Measurements from ENCODE around the gene JAG1. TPM values are rescaled to one million over a fixed set of nuclear protein-coding genes. Genes with fewer than 3 reads are reported as not detected.

Gene JAG1
- total RNA-seq, 1 donor from 2014 or later, result 20.5 TPM

DNA sequence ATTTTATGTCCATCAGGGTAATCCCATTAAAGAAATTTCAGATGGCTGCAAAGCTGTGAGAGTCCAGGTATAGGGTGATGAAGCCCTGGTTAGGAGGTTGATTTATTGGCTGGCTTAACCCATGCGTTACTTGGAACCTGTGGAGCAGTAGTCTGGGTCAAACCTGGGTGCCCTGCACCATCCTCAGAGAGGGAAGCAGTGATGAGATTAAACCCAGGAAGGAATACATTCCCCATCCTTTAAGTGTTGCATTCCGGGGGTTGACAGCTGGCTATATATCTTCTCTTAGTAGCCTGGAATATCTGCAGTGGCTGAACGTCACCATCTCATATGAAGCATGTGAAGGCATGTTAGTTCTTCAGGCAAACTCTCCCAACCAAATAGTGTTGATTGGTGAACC is 44.9 kb upstream of the JAG1 start:
- Histone ChIP-seq H3K9me3 (replicated peaks) (no peaks in the 10 kb centered on the region), H3K36me3 (no peaks in the 10 kb centered on the region), H3K27me3 (ENCODE audit: low read depth) (no peaks in the 10 kb centered on the region), H3K4me3 (no peak overlapping the region), H3K27ac (replicated peaks) (no peak overlapping the region), H3K4me1 (peaks cover 47% of the 10 kb centered on the region)
- TF ChIP-seq, protein P1, sequence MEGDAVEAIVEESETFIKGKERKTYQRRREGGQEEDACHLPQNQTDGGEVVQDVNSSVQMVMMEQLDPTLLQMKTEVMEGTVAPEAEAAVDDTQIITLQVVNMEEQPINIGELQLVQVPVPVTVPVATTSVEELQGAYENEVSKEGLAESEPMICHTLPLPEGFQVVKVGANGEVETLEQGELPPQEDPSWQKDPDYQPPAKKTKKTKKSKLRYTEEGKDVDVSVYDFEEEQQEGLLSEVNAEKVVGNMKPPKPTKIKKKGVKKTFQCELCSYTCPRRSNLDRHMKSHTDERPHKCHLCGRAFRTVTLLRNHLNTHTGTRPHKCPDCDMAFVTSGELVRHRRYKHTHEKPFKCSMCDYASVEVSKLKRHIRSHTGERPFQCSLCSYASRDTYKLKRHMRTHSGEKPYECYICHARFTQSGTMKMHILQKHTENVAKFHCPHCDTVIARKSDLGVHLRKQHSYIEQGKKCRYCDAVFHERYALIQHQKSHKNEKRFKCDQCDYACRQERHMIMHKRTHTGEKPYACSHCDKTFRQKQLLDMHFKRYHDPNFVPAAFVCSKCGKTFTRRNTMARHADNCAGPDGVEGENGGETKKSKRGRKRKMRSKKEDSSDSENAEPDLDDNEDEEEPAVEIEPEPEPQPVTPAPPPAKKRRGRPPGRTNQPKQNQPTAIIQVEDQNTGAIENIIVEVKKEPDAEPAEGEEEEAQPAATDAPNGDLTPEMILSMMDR (IDR thresholded peaks at IDR 0.05; ENCODE audit: borderline replicate concordance), result no peak
- intact Hi-C loops (cut with micrococcal nuclease), result no loop called here
- no peak for DNase-seq

DNA sequence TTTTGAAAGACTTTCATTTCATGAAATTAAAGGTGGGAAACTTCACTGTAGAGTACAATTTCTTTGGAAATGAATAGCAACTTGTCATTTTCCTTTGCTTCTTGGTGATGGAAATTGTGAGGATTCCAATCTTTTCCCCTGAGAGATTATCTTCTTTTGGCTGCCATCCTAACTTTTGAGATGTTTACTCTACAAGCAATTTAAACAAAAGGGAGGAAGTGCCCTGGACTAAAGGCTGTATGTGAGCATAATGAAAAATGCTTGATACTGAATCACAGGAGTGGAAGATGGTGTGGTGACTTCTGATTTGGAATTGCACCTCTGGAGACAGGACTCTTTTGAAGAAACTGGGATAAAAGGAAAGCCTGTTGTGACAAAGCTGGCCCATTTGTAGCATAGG is 43.1 kb upstream of the JAG1 start:
- H3K9me3 ChIP-seq (replicated peaks), result no peaks in the 10 kb centered on the region
- H3K36me3 ChIP-seq, result no peaks in the 10 kb centered on the region
- H3K4me3 ChIP-seq, result no peak overlapping the region
- H3K27me3 ChIP-seq (ENCODE audit: low read depth), result no peaks in the 10 kb centered on the region
- TF ChIP-seq, protein P1 (IDR thresholded peaks at IDR 0.05; ENCODE audit: borderline replicate concordance), result no peak
- peak overlapping the region; percentile 42 for H3K27ac ChIP-seq (replicated peaks)
- no peak for DNase-seq
- intact Hi-C loops (cut with micrococcal nuclease), result no loop called here
- H3K4me1 ChIP-seq, result peaks cover 38% of the 10 kb centered on the region

DNA sequence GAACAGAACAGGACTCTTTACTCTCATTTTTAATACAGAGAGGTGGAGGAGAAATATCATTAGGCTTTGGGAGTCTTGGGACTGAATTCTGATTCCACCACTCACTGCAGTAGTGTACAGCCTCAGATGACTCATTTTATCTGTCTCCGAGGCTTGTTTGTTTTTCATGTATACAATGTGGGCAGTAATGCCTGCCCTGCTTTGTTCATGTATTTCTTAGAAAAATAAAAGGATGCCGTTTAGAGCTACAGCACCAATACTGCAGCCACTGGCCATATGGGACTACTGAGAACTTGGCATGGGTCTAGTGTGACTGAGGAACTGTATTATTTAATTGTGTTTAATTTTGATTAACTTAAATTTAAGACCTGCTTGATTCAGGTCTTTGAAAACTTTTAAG is 41.2 kb upstream of the JAG1 start:
- H3K27me3 ChIP-seq (ENCODE audit: low read depth), result no peaks in the 10 kb centered on the region
- no peak for DNase-seq
- H3K9me3 ChIP-seq (replicated peaks), result no peaks in the 10 kb centered on the region
- no peak overlapping the region for H3K27ac ChIP-seq (replicated peaks)
- TF ChIP-seq, protein P1 (IDR thresholded peaks at IDR 0.05; ENCODE audit: borderline replicate concordance), result no peak
- H3K4me3 ChIP-seq, result no peak overlapping the region
- no peaks in the 10 kb centered on the region for H3K36me3 ChIP-seq
- H3K4me1 ChIP-seq, result peaks cover 21% of the 10 kb centered on the region
- intact Hi-C loops (cut with micrococcal nuclease), result no loop called here

DNA sequence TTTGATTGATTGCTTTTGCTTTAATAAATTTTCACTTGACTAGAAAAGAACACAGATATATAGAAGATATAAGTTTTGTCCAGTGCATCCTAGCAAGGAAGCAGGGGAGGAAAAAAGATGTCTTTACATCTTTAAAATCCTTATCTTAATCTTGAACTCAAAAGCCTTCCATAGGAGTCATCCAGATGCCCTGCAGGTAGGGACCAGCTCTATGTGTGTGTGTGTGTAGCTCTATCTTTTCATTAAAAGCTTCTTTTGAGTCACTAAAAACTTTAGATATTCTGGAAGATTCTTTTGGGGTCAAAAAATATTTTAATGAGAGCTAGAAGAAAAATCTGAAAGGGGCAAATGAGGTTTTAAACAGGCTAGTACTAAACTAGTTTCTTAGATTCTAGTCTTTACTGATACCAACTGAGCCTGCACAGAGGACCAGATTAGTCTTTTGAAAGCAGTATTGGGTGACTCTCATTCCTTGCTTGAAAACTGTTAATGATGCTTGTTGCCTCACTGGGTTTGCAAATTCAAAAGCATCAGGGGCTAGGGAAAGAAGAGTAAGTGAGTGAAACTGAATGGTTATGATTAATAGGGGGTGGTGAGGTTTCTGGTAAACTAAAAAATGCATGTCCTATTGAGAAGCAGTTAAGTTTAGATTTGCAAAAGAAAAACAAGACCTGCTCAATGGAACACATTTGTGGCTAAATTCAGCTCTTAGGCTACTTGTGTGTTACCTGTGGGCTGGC is 40.6 kb upstream of the JAG1 start:
- intact Hi-C loops (cut with micrococcal nuclease), result no loop called here
- H3K9me3 ChIP-seq (replicated peaks), result no peaks in the 10 kb centered on the region

DNA sequence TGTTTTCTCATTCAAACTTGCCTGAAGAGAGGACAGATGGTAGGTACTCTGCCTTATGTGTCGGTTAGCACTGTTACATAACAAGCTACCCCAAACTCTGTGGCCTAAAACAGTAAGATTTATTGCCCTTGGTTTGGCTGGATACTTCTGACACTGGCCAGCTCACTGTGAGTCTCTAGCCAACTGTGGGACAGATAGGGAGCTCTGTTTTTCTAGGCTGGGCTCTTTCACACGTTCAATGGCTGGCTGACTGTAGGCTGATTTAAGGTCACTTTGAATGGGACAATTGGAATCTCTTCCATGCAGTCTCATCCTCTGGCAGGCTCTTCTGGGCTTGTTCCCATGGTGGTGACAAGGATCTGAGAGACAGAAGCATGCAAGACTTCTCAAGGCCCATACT is 39.4 kb upstream of the JAG1 start:
- TF ChIP-seq, protein P1 (IDR thresholded peaks at IDR 0.05; ENCODE audit: borderline replicate concordance), result no peak
- Histone ChIP-seq H3K4me1 (peaks cover 19% of the 10 kb centered on the region), H3K36me3 (no peaks in the 10 kb centered on the region), H3K9me3 (replicated peaks) (no peaks in the 10 kb centered on the region), H3K27me3 (ENCODE audit: low read depth) (no peaks in the 10 kb centered on the region), H3K27ac (replicated peaks) (no peak overlapping the region), H3K4me3 (no peak overlapping the region)
- no peak for DNase-seq
- intact Hi-C loops (cut with micrococcal nuclease), result no loop called here

More for the DNA sequence above, 40.6 kb upstream of the JAG1 start:
- TF ChIP-seq, protein P1 (IDR thresholded peaks at IDR 0.05; ENCODE audit: borderline replicate concordance), result no peak
- no peak overlapping the region for H3K27ac ChIP-seq (replicated peaks)
- no peak overlapping the region for H3K4me3 ChIP-seq
- no peaks in the 10 kb centered on the region for H3K27me3 ChIP-seq (ENCODE audit: low read depth)
- H3K36me3 ChIP-seq, result no peaks in the 10 kb centered on the region
- DNase-seq, result no peak
- peaks cover 19% of the 10 kb centered on the region for H3K4me1 ChIP-seq
